PC-3 (cell line): ENCODE measurements around the gene DPH1. TPM values are rescaled to one million over a fixed set of nuclear protein-coding genes. Genes with fewer than 3 reads are reported as not detected.

Source experiments
- ATAC-seq: fragments of 200-7000 bp; cut with Tn5 transposase; 2 replicates; pipeline ENCODE4 v1.9.1; 2020; ENCODE audit warnings: mild to moderate bottlenecking, moderate library complexity
- BruUV-seq: library from RNA; stranded (reverse); fragments of 400-500 nt; replicated peaks from 2 replicates; lab custom pipeline; 2021; lab: Mats Ljungman, UMichigan
- CTCF ChIA-PET: fragments of 300-600 bp; sonication (Branson Sonifier 250); formaldehyde crosslinking; loops from one replicate; lab custom pipeline; 2022; ENCODE audit warnings: antibody characterized with exemption; lab: Charles Lee
- POLR2A ChIA-PET: fragments of 300-600 bp; sonication (Branson Sonifier 250); formaldehyde crosslinking; loops from one replicate; lab custom pipeline; 2022; ENCODE audit warnings: antibody characterized with exemption; ENCODE audit not compliant: unreplicated experiment; lab: Charles Lee
- DNase-seq: peaks from one replicate; pipeline ENCODE4 v3.0.0-alpha.2; 2015
- H2AFZ ChIP-seq: fragments of 300-600 bp; sonication (generic); 2 replicates; pipeline ENCODE4 v1.6.0; 2016; ENCODE audit warnings: antibody characterized with exemption, low read length
- H3F3A ChIP-seq: fragments of 300-600 bp; sonication (generic); one replicate; pipeline ENCODE4 v1.6.0; 2017; ENCODE audit warnings: antibody characterized with exemption, low read length, control low read depth, mild to moderate bottlenecking; ENCODE audit not compliant: unreplicated experiment
- H3K27ac ChIP-seq: fragments of 300-600 bp; sonication (generic); 2 replicates; pipeline ENCODE4 v1.5.1; 2016; ENCODE audit warnings: mild to moderate bottlenecking, low read length
- H3K27me3 ChIP-seq: fragments of 300-600 bp; sonication (generic); 2 replicates; pipeline ENCODE4 v1.6.1; 2016; ENCODE audit warnings: low read length, mixed read lengths
- H3K36me3 ChIP-seq: fragments of 300-600 bp; sonication (generic); 2 replicates; pipeline ENCODE4 v1.6.1; 2016; ENCODE audit warnings: low read depth, mixed run types, low read length, mixed read lengths
- H3K4me1 ChIP-seq: fragments of 300-600 bp; sonication (generic); 2 replicates; pipeline ENCODE4 v1.5.1; 2016; ENCODE audit warnings: low read length; ENCODE audit not compliant: insufficient read depth
- H3K4me2 ChIP-seq: fragments of 300-600 bp; sonication (generic); 2 replicates; pipeline ENCODE4 v1.6.0; 2016; ENCODE audit warnings: low read length
- H3K4me3 ChIP-seq: fragments of 300-600 bp; sonication (generic); 2 replicates; pipeline ENCODE4 v1.5.1; 2016; ENCODE audit warnings: mild to moderate bottlenecking, low read length, mixed read lengths
- H3K79me2 ChIP-seq: fragments of 300-600 bp; sonication (generic); 2 replicates; pipeline ENCODE4 v1.6.1; 2017; ENCODE audit warnings: low read length, mixed read lengths
- H3K9ac ChIP-seq: fragments of 300-600 bp; sonication (generic); 2 replicates; pipeline ENCODE4 v1.6.0; 2016; ENCODE audit warnings: mild to moderate bottlenecking, low read length
- H3K9me2 ChIP-seq: fragments of 300-600 bp; sonication (generic); replicated peaks from 2 replicates; pipeline ENCODE4 v1.6.1; 2016; ENCODE audit warnings: mixed run types, low read length, mixed read lengths
- H3K9me3 ChIP-seq: fragments of 300-600 bp; sonication (generic); 2 replicates; pipeline ENCODE4 v1.6.1; 2016; ENCODE audit warnings: low read length, mixed read lengths
- H4K20me1 ChIP-seq: fragments of 300-600 bp; sonication (generic); 2 replicates; pipeline ENCODE4 v1.6.1; 2016; ENCODE audit warnings: low read length, mixed read lengths
- CTCF ChIP-seq: fragments of 300-600 bp; sonication (generic); conservative IDR thresholded peaks from 2 replicates; pipeline ENCODE4 v1.5.1; 2017; ENCODE audit warnings: antibody characterized with exemption, low read depth, mild to moderate bottlenecking, low read length
- EZH2 ChIP-seq: fragments of 300-600 bp; sonication (generic); IDR thresholded peaks from one replicate; pipeline ENCODE4 v1.6.1; 2017; ENCODE audit warnings: antibody characterized with exemption, mild to moderate bottlenecking, low read length; ENCODE audit not compliant: unreplicated experiment
- EZH2phosphoT487 ChIP-seq: fragments of 300-600 bp; sonication (generic); IDR thresholded peaks from 2 replicates; pipeline ENCODE4 v1.6.1; 2018; ENCODE audit warnings: mild to moderate bottlenecking, antibody characterized with exemption, low read length, borderline replicate concordance
- intact Hi-C: fragments of 100-400 bp; cut with micrococcal nuclease; formaldehyde crosslinking; loops from 2 replicates; pipeline ENCODE4 v1.9.0; 2023
- total RNA-seq: library from RNA; depleted of rRNA; stranded (reverse); fragments of >200 nt; gene quantifications from 2 replicates; pipeline ENCODE4 v1.2.3, GENCODE V29; 2014

Gene DPH1
- total RNA-seq, 1 experiment from 2014 or later, result 47.9 TPM

DNA sequence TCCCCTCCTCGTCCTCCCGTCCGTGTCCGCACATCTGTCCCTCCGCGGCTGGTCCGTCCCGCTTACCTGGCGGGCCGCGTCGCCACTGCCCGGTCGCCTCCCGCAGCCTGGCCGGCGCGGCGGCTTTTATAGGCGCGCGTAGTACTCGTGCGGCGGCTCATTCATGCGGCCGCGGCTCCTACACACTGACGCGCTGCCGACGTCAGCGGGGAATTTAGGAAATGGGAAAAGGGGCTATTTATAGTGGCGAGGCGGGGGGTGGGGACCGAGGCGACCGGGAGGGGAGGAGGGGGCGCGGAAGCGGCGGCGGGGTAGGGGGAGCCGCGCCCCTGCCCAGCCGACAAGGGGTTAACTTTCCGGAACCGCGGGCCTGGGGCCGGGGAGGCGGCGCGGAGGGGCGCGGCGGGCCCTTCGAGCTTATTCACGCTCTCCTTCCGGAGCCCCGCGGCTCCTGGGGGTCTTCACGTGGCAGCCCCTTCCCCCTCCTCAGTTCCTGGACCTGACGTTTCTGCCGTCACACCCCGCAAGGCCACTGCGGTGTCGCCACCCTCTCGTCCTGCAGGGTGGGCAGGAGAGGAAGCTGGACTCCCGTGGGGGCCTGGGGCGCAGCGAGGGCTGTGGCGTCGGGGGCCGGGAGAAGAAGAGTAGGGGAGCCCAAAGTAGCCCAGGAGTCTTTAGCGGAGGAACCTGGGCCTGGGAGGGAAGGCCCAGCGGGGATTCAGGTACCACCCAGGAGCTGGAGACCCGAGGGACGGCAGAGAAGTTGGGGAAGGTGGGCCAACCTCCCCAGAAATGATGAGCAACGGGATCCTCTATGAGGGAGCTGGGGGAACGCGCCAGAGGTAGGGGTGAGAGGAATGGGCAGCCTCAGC is 21.3 kb downstream of the DPH1 start:
- H3K27me3 ChIP-seq, result no peaks in the 10 kb centered on the region
- no peak overlapping the region for H3K9ac ChIP-seq
- no TSS peak for BruUV-seq
- H3K4me3 ChIP-seq, result peak overlapping the region; percentile 51; the same call in 1 of the 2 replicates
- no peaks in the 10 kb centered on the region for H3K79me2 ChIP-seq
- H4K20me1 ChIP-seq, result no peaks in the 10 kb centered on the region
- H3K4me1 ChIP-seq, result peaks cover 11% of the 10 kb centered on the region
- TF ChIP-seq EZH2phosphoT487 (no peak), EZH2 (no peak)
- peak overlapping the region; percentile 73 for H3K4me2 ChIP-seq
- no peak for ATAC-seq
- H3K9me2 ChIP-seq, result no peaks in the 10 kb centered on the region
- intact Hi-C loops, result no loop called here
- POLR2A ChIA-PET, result interaction anchor here (0.6 kb wide), 1 partner anchor 17 kb away, joined by 3 read pairs; no protein-coding TSS in a partner anchor
- H2AFZ ChIP-seq, result no peak overlapping the region
- CTCF ChIA-PET, result interaction anchor here (0.7 kb wide), 1 partner anchor 132 kb away, joined by 3 read pairs; no protein-coding TSS in a partner anchor
- H3K9me3 ChIP-seq, result no peaks in the 10 kb centered on the region
- no peaks in the 10 kb centered on the region for H3F3A ChIP-seq
- peak; percentile 41 for DNase-seq
- H3K36me3 ChIP-seq, result no peaks in the 10 kb centered on the region
- H3K27ac ChIP-seq, result no peak overlapping the region

DNA sequence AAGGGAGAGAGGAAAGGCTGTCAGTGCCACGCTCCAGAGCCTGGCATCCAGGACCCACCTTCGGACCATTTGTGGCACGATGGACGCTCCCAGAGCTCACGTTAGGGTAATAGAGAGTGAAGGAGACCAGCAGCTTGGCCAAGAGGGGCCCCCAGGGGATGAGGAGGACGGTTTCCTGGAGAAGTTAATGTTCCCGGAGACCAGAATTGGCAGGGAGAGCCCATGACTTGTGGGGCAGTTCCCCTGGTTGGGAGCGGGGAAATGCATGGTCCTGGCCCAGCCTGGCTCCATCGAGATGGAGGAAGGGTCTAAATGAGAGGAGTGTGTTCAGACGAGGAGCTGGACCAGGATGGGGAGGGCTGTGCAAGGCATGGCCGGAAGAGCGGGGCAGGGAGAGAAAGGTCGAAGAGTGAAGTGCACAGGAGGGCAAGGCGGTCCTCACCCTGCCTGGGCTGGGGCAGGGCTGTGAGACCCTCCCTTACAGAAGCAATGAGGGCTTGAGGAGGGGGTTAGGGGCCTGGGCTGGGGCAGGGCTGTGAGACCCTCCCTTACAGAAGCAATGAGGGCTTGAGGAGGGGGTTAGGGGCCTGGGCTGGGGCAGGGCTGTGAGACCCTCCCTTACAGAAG is 22.1 kb downstream of the DPH1 start:
- Histone ChIP-seq H3K4me3 (no peak overlapping the region), H3K9ac (no peak overlapping the region), H3K36me3 (no peaks in the 10 kb centered on the region), H3K27me3 (no peaks in the 10 kb centered on the region), H3K4me2 (no peak overlapping the region), H2AFZ (no peak overlapping the region), H3K79me2 (no peaks in the 10 kb centered on the region), H3K4me1 (peaks cover 11% of the 10 kb centered on the region), H3K27ac (no peak overlapping the region), H4K20me1 (no peaks in the 10 kb centered on the region), H3K9me3 (no peaks in the 10 kb centered on the region), H3F3A (no peaks in the 10 kb centered on the region), H3K9me2 (no peaks in the 10 kb centered on the region)
- TF ChIP-seq EZH2phosphoT487 (no peak), CTCF (no peak), EZH2 (no peak)
- no peak for DNase-seq
- CTCF ChIA-PET, result no interaction called here
- POLR2A ChIA-PET, result no interaction called here
- no peak for ATAC-seq
- intact Hi-C loops, result no loop called here
- no TSS peak for BruUV-seq

DNA sequence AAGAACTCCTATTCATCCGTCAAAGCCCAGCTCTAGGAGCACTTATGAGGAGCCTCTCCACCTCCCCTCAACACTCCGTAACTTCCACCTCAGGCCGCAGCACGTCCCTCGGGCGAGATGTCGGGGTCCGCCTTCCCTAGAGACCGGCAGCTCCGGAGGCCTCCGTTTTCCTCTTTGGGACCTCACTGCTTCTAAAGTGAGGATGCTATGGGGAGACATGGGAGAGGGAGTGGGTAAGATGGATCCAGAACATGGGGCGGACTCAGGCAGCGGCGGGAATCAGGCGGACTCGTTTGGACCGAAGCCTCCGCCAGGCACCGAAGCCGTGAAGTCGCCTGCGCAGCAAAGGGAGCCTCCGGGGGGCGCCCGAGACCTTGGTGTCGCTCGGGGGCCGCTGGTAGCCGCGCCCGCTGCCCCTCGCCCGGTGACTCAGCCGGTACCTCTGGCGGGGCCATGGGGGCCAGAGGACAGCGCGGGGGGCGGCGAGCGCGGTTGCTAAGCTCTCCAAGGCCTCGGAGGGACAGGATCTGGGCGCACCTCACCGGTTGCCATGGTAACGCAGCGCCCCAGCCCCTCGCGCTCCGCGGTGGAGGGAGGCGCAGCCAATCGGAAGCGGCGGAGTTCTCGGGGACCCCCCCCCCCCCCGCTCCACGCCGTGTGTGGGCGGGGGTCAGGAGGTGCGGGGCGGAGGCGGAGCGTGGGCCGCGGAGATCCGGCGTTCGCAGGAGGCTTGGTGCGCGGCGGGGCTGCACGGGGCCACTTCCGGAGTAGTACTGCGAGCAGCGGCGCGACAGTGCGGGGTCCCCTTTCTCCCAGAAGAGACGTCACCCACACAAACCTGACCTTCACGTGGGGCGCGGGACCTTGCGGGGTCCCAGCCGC is 23.7 kb downstream of the DPH1 start:
- peak overlapping the region; percentile 64 for H2AFZ ChIP-seq
- no peaks in the 10 kb centered on the region for H3K9me2 ChIP-seq
- intact Hi-C loops, result no loop called here
- no peaks in the 10 kb centered on the region for H3K9me3 ChIP-seq
- no peaks in the 10 kb centered on the region for H3K36me3 ChIP-seq
- H3F3A ChIP-seq, result no peaks in the 10 kb centered on the region
- peak; percentile 58 for DNase-seq
- H3K27me3 ChIP-seq, result no peaks in the 10 kb centered on the region
- BruUV-seq, result no TSS peak
- no peak overlapping the region for H3K27ac ChIP-seq
- TF ChIP-seq EZH2 (no peak), CTCF (peak; percentile 60), EZH2phosphoT487 (no peak)
- no peak for ATAC-seq
- H3K4me2 ChIP-seq, result peak overlapping the region; percentile 93
- H3K4me3 ChIP-seq, result peak overlapping the region; percentile 66
- no peaks in the 10 kb centered on the region for H4K20me1 ChIP-seq
- ChIA-PET POLR2A (no interaction called here), CTCF (interaction anchor here (0.9 to 2.4 kb wide), 3 partner anchors 145 to 191 kb away, joined by 5 to 25 read pairs (median 8); no protein-coding TSS in a partner anchor)
- peaks cover 11% of the 10 kb centered on the region for H3K4me1 ChIP-seq
- no peaks in the 10 kb centered on the region for H3K79me2 ChIP-seq
- no peak overlapping the region for H3K9ac ChIP-seq
